Activated naive CD4-positive, alpha-beta T cell treated with anti-CD3 and anti-CD28 coated beads, Interleukin-2, amount 50 U/mL, for 16 hours (primary cell): ENCODE data around the gene FHIT.

Source experiments
- DNase-seq: peaks from one replicate; pipeline ENCODE4 v3.0.0-alpha.2; 2020

FHIT gene

GRCh38 chr3:60298141-60298540 is 953.1 kb downstream of the FHIT start:
- no peak for DNase-seq

- DNase-seq: no peak
These were observed 957.1 kb downstream of the FHIT start for GRCh38 chr3:60294181-60294580.

- no peak for DNase-seq
These were observed 960.1 kb downstream of the FHIT start for GRCh38 chr3:60291115-60291514.

- DNase-seq: no peak
These were observed 961.1 kb downstream of the FHIT start for GRCh38 chr3:60290122-60290492.

GRCh38 chr3:60289341-60290121 is 961.7 kb downstream of the FHIT start:
- DNase-seq: no peak

- no peak for DNase-seq
These were observed 968.4 kb downstream of the FHIT start for GRCh38 chr3:60282866-60283265.

GRCh38 chr3:60281970-60282369 is 969.3 kb downstream of the FHIT start:
- no peak for DNase-seq

GRCh38 chr3:60277361-60277800 is 973.9 kb downstream of the FHIT start:
- DNase-seq: no peak

- no peak for DNase-seq
These were observed 974.6 kb downstream of the FHIT start for GRCh38 chr3:60276615-60277014.

- no peak for DNase-seq
These were observed 976.6 kb downstream of the FHIT start for GRCh38 chr3:60274646-60275045.

- no peak for DNase-seq
These were observed 977.2 kb downstream of the FHIT start for GRCh38 chr3:60274098-60274497.

- no peak for DNase-seq
These were observed 981.4 kb downstream of the FHIT start for GRCh38 chr3:60269829-60270266.

- DNase-seq: no peak
These were observed 981.9 kb downstream of the FHIT start for GRCh38 chr3:60269377-60269776.

GRCh38 chr3:60268123-60268522 is 983.1 kb downstream of the FHIT start:
- no peak for DNase-seq

GRCh38 chr3:60266444-60266843 is 984.8 kb downstream of the FHIT start:
- DNase-seq: no peak

- DNase-seq: no peak
These were observed 988.1 kb downstream of the FHIT start for GRCh38 chr3:60263191-60263590.

- DNase-seq: no peak
These were observed 988.7 kb downstream of the FHIT start for GRCh38 chr3:60262546-60262945.

GRCh38 chr3:60260546-60260945 is 990.7 kb downstream of the FHIT start:
- DNase-seq: no peak

GRCh38 chr3:60250810-60251209 is 1000.4 kb downstream of the FHIT start:
- DNase-seq: no peak

GRCh38 chr3:60250206-60250605 is 1001.0 kb downstream of the FHIT start:
- no peak for DNase-seq

- DNase-seq: no peak
These were observed 1004.9 kb downstream of the FHIT start for GRCh38 chr3:60246361-60246760.

- DNase-seq: no peak
These were observed 1007.8 kb downstream of the FHIT start for GRCh38 chr3:60243456-60243855.

GRCh38 chr3:60240492-60240891 is 1010.8 kb downstream of the FHIT start:
- DNase-seq: no peak

GRCh38 chr3:60238550-60238949 is 1012.7 kb downstream of the FHIT start:
- no peak for DNase-seq

GRCh38 chr3:60229502-60229901 is 1021.8 kb downstream of the FHIT start:
- no peak for DNase-seq
